DMS79 (cell line): ENCODE measurements around the gene ITPRID2.
"Not testable (repeated sequence)": the region's sequence is repeated elsewhere in the genome, so short reads cannot be mapped to it uniquely, and the experiment has no call there.

ENCODE experiments used
- DNase-seq: peaks from one replicate; lab custom pipeline; 2025; lab: John Stamatoyannopoulos, UW

ITPRID2 gene

GRCh38 chr2:181961167-181961566 lies 69.6 kb downstream of the ITPRID2 start:
- DNase-seq, result not testable (repeated sequence)

GRCh38 chr2:181962142-181962541 lies 70.6 kb downstream of the ITPRID2 start:
- DNase-seq, result no peak

- no peak for DNase-seq
These were observed 78.7 kb downstream of the ITPRID2 start for GRCh38 chr2:181970160-181970794.

GRCh38 chr2:181971032-181971431 lies 79.5 kb downstream of the ITPRID2 start:
- no peak for DNase-seq

GRCh38 chr2:181972431-181973170 lies 81.1 kb downstream of the ITPRID2 start:
- no peak for DNase-seq

GRCh38 chr2:181973171-181973783 lies 81.7 kb downstream of the ITPRID2 start:
- no peak for DNase-seq

- DNase-seq, result no peak
These were observed 86.3 kb downstream of the ITPRID2 start for GRCh38 chr2:181977661-181978350.

- no peak for DNase-seq
These were observed 87.0 kb downstream of the ITPRID2 start for GRCh38 chr2:181978351-181979150.
